ENCODE results near the gene MRPL47.
"Not testable (repeated sequence)": the region's sequence is repeated elsewhere in the genome, so short reads cannot be mapped to it uniquely, and the experiment has no call there.

The MRPL47 gene

DNA sequence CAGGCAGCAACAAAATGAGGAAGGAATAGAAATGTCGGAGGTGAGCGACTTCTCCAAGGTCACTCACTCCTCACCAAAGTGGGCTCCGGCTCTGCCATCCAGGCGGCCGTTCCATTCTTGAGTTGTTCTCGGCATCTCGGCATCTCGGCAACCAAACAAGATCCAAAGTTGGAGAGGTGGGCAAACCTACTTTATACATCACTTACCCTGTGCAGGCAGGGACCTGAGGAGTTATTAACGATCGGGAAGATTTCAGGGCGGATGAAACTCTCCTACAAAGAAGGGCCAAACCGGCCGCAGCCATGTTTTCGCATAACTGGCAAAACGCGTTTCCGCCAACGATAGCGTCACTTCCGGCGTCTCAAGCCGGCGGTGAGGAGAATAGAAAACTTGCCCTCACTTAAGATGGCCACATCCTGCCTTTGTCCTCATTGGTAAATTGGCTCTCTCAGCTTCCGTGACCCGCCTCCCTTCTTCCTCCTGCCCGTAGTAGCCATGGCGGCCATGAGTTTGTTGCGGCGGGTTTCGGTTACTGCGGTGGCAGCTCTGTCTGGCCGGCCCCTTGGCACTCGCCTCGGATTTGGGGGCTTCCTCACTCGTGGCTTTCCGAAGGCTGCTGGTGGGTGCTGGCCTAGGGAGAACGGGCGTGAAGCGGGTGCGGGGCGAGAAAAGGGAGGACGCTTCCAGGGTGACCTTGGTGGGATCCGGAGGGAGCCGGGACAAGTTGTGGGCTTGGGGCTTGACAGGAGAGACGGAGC lies at the start of gene MRPL47, which contains the start of gene NDUFB5:
Gene MRPL47, minus strand, starts transcription at position 318 of the 758 bp plus-strand sequence. Its CDS starts 14 bp downstream, at position 304.
Gene NDUFB5, plus strand, starts transcription at position 474 of the 758 bp plus-strand sequence. Its CDS starts 22 bp downstream, at position 496.
- peak; percentile 90 to 91 for DNase-seq (ENCODE audit: low read depth in 2 of 2)

DNA sequence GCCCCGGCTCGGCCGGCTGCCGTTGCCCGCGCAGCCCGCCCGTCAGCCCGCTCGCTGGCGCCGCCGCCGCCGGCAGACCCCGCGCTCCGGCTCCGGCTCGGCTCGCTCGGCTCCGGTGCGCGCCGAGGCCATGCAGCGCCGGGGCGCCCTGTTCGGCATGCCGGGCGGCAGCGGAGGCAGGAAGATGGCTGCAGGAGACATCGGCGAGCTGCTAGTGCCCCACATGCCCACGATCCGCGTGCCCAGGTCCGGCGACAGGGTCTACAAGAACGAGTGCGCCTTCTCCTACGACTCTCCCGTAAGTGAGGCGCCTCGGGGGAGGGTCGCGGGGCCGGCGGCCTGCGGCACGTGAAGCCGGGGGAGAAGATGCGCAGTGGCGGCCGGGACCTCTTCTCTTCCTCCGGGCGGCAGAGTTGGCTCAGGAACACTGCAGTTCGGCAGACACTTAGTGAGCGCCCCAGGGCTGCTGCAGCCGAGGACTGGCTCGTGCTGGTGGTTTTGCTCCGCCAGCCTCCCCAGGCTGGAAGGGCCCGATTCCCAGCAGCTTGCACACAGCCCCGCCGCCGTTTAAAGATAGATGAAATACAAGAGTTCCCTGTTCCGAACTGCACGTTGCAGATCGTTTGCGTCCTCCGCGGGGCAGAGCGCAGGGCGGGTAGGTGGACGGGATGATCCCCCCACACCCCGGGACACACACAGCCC lies 48.8 kb upstream of the MRPL47 start:
- peak; percentile 57 to 59 for DNase-seq (ENCODE audit: low read depth in 2 of 2)

DNA sequence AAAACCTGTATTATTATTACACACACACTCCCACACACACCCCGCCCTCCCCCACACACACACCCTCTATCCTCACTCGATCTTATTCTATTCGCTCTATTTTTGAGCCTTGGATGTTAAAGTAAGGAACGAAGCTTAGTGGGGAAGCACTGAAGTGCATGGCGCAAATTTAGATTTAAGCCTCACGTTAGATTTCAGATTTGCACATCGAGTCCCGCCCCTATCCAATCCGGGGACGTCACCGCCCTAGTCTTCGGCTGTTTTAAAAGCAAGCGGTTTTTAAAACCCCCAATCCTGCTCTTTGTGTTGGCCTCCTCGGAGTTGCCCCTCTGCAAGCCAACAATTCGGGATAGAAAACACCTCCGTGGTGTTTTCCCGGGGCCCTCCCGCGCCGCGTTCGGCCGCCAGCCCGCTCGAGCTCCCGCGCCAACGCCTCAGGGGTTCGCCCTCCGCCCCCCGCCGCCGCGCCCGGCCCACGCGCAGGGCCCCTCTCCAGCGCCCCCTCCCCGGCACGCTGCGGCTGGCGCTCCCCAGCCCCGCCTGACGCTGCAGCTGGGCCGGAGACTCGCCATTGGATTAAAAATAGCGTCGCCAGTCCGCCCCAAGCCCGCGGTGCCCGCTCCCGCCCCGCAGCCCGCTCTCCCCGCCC lies 48.1 kb upstream of the MRPL47 start, which contains the start of gene USP13:
Gene USP13, plus strand, starts transcription at position 594 of the 649 bp plus-strand sequence. CDS start 186 bp downstream, outside the sequence.
- peak; percentile 64 to 65 for DNase-seq (ENCODE audit: low read depth in 2 of 2)

DNA sequence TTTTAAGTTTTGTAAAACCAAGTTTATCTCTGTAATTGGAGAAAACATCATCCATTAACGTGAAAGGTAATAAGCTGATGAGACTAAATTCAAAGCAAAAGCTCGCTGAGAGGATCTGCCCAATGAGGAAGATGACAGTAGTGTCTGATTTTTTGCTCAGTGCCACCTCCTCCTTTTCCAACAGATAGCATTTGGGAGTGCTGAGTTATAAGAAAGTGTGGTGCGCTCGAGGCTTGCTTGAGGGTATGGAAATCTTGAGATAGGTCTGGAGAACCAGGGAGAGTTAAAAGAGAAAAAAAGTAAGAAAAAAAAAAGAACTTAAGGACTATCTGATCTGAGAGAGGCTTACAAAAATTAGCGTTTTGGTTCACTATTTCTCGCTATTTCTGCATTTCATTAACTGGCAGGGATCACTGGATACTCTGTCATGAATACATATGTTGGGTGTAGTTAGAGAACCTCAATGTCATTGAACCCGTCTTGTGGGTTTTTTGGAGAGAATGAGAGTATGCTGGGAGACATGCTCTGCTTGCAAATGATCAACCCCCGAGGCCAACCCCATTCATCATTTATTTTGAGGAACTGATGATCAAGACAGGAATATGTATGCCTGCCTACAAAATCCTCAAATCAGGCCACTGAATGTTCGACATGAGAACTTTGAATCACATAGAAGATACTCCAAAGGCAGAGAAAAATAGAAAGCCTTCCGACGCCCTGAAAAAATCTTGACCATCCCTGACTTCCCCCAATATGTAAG lies 47.4 kb upstream of the MRPL47 start:
- DNase-seq (ENCODE audit: low read depth in 2 of 2): no peak

DNA sequence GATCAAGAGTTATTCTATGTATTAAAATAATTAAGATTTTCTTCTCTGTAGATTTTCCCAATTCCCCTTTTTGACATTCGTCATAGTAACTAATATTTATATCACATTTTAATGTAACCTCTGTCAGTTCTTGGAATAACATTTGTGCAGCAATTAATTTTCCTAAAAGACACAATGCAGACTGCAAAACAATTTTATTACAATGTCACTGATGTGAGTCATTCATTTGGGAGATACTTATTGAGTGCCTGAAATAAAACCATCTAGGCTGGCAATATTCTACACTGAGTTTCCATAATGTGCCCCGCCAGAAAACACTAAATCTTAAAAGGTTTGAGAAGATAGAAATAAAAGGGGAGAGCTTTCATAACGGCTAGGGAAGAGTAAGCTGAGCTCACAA lies 41.7 kb upstream of the MRPL47 start:
- DNase-seq (ENCODE audit: low read depth in 2 of 2): no peak

DNA sequence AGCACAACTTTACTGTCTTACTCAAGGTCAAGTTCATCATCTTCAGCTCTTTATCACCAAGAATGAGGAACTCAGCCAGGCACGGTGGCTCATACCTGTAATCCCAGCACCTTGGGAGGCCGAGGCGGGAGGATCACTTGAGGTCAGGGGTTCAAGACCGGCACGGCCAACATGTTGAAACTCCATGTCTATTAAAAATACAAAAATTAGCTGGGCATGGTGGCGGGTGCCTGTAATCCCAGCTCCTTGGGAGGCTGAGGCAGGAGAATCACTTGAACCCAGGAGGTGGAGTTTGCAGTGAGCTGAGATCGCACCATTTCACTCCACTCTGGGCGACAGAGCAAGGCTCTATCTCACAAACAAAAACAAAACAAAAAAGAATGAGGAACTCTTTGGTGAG lies 39.4 kb upstream of the MRPL47 start:
- not testable (repeated sequence) for DNase-seq (ENCODE audit: low read depth in 2 of 2)

DNA sequence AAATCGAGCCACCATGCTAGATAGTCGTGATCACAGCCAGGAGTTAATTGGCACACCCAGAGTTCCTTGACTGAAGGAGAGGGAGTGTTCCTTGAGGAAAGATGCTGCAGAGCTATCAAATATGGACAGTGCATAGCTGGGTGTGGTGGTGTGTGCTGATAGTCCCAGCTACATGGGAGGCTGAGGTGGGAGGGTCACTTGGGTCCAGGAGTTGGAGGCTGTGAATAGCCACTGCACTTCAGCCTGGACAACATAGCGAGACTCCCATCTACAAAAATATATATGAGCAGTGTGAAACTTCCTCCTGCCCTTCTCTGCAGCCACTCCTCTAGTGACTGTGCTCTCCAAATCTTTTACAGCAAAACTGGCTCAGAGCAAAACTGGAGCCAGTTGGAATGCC lies 38.4 kb upstream of the MRPL47 start:
- DNase-seq (ENCODE audit: low read depth in 2 of 2): no peak

DNA sequence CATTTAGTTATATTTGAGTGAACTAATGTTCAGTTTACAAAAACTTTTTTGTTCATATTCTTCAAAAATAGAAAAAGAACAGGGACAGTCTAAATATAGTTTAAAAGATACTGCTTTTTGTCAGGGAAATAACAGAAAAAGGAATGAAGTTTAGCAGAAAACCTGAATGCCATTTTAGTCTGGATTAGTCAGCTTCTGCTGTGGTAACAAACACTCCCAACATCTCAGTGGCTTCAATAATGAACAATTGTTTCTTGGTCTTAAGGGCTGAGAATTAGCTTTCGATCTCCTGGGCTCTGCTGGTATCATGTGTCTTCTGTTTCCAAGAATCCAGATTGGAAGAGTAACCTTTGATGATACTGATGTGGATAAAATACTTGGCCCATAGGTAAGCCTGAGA lies 36.0 kb upstream of the MRPL47 start:
- no peak for DNase-seq (ENCODE audit: low read depth in 2 of 2)

DNA sequence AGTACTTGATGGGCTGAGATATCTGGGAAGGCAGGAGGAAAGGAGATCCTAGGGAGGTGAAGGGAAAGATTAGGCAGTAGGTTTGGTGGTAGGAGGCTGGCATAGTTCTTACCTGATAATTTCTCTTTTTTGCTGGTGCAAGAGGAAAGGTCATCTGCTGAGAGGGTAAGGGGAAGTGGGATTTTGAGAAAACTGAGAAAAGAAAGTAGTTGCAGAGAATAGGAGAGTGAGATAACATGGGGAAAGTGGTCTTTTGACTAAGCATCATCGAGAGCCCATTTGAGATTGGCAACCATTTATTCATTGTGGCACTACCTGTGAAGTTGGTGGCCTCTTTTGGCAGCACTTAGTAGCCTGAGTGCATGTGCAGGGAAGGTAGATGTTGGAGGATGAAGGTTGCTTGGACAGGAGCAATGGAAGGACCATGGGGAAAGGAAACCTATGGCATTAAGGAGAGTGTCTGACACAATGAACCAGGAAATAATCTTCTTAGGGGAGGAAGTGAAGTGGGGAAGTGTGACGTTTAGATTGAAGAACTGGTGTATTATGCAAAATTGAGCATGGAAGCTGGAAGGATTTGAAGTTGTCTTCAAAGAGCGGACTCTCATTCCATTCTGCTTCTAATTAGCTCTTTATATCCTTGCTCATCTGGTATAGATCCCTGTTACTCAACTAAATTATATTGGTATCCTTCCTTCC lies 26.5 kb upstream of the MRPL47 start:
- DNase-seq (ENCODE audit: low read depth in 2 of 2): no peak

DNA sequence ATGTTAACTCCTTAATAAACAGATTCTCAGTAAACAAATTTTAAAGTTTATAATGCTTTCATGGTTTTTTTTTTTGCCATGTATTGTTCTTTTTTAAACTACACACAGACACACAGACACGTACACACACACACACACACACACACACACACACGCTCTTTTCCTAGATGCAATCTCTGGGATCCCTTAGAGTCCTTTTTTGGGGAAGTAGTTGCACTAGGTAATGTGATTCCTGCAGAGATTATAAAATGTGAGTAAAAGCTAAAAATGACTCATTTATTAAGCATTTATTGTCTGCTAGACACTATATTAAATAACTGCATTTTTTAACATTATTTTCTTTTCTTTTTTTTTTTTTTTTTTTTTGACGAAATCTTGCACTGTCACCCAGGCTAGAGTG lies 20.0 kb upstream of the MRPL47 start:
- no peak for DNase-seq (ENCODE audit: low read depth in 2 of 2)

DNA sequence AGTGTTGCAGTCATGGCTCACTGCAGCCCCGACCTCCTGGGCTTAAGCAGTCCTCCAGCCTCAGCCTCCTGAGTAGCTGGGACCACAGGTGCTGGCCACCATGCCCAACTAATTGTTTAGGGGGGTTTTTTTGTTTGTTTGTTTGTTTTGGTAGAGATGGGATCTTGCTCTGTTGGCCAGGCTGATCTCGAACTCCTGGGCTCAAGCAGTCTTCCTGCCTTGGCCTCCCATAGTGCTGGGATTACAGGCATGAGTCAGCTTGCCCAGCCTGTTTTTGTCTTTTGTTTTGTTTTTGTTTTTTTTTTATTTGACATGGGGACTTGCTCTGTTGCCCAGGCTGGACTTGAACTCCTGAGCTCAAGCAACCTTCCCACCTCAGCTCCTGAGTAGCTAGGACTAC lies 17.6 kb upstream of the MRPL47 start:
- DNase-seq (ENCODE audit: low read depth in 2 of 2): no peak

DNA sequence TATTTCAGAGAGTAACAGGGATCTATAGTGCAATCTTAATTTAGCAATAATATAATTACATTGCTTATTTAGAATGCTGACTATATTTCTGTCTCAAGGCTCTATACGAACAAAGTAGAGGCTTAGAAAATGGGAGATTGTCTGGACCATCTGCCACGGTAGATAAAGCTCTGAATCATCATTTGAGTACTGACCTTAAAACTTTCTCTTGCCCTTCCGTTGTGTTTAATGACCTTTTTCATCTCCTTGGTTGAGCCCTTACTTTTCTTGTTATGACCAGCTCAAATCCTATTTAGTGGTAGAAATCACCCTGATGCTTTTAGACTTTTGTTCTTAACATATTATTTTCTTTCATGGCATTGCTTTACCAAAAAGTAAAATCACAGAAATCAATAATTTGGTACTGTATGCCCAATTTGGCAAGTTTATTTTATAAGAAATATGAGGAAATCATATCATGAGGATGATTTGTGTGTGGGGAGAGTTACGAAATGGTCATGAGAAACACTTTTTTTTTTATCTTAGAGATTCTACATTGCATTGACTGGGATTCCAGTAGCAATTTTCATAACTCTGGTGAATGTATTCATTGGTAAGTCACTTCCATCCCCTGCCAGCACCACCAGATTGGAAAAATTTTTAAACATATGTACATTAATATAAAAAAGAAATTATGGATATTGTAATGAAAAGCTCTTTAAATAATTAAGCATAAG lies 11.2 kb upstream of the MRPL47 start:
- no peak for DNase-seq (ENCODE audit: low read depth in 2 of 2)

DNA sequence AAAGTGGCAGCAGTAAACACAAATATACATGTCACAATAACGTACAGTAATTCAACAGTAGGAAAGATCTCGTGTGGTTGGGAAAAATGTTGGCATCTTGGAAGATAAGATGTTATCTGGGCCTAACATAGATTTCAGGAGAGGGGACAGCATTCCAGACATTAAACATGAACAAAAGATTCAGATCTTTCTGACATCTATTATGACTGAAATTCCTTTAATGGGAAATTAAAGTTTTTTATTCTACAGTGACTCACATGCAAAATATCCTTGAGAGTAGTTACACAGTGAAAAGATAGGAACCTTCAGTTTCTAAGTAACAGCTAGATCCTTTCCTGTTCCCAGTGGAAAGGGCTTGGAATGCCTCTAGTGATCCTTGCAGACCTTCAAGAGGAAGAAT lies 9.4 kb upstream of the MRPL47 start:
- DNase-seq (ENCODE audit: low read depth in 2 of 2): peak; percentile 33 to 40

DNA sequence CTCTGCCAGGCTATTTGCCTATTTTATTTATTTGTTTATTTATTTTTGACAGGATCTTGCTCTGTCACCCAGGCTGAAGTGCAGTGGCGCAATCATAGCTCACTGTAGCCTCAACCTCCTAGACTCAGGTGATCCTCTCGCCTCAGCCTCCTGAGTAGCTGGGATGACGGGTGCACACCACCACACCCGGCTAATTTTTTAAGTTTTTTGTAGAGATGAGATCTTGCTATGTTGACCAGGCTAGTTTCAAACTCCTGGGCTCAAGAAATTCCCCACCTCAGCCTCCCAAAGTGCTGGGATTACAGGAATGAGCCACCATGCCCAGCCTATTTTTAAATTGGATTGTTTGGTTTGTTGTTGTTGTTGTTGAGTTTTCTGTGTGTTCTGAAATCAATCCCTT lies 5.6 kb upstream of the MRPL47 start:
- DNase-seq (ENCODE audit: low read depth in 2 of 2): no peak

DNA sequence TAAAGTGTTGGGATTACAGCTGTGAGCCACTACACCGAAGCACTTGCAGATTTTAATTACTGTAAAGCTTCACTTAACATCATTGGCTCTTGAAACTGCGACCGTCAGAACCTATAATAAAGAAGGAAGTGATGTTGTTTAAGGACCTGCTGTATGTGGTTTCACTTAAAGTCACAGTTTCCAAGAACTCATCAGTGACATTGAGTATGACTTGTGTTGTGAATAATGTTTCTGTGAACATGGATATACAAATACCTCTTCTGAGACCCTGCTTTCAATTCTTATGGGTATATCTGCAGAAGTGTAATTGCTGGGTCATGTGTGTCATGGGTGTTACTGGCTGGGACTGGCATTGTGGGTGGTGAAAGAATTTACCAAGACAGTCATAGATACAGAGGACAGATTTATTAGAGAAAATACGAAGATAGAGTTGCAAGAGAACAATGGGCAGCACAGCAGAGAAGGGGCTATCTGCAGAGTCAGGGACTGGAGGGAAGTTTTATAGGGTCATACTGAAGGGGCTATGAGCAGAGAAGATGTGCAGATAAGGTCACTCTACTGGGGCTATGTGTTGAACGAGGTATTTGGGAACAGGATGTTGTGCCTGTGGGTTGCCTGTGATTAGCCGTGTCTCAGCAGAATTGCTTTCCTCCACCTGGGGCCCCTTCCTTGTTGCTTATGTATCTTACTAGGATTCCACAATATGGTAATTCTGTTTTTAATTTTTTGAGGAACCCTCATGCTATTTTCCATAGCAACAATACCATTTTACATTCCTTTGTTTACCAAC lies 4.7 kb upstream of the MRPL47 start:
- DNase-seq (ENCODE audit: low read depth in 2 of 2): no peak

DNA sequence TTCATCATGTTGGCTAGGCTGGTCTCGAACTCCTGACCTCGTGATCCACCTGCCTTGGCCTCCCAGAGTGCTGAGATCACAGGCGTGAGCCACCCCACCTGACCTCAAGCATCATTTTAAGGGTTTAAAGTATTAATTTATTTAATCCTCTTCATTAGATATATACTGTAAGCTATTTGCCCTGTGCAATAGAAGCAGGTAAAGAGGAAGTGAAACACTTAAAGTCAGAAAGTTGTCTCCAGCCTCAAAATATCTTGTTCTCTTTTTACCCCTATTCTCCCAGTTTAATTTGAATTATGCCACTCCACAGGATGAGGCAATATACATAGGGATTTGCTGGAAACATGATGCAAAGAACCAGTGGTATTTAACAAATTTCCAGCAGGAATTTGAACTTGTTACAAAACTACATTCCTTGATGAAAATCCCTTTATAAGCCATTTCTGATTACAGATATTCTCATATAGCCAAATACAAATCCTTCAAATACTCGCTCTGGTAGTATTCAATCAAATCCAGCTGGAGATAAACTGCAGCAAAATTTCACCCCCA lies 2.2 kb upstream of the MRPL47 start:
- no peak for DNase-seq (ENCODE audit: low read depth in 2 of 2)

DNA sequence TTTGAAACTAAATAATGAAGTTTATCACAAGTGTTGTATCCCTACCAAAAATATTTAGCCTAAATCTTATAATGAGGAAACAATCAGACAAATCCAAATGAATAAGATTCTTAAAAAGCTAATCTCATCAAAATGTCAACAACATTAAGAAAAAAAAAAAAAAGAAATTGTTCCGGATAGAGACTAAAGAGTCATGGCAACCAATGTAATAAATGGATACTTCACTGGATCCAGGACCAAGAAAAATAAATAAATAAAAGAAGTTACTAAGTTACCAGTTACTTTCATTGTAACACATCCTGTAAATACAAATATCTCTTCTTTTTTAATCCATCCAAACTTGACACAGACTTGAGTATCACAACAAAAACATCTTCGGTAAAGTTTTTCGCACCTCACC lies 607 bp downstream of the MRPL47 start:
- no peak for DNase-seq (ENCODE audit: low read depth in 2 of 2)

DNA sequence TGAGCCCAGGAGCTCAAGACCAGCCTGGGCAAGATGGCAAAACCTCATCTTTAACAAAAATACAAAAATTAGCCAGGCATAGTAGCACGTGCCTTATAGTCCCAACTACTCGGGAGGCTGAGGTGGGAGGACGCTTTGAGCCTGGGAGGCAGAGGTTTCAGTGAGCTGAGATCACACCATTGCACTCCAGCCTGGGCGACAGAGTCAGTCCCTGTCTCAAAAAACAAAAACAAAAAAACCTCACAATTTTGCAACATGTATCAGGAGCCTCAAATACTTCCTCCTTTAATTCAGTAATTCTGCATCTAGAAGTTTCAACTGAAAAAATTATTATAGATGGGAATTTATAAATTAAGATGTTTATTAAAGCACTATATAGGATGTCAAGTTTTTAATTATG lies 1.1 kb downstream of the MRPL47 start:
- no peak for DNase-seq (ENCODE audit: low read depth in 2 of 2)

DNA sequence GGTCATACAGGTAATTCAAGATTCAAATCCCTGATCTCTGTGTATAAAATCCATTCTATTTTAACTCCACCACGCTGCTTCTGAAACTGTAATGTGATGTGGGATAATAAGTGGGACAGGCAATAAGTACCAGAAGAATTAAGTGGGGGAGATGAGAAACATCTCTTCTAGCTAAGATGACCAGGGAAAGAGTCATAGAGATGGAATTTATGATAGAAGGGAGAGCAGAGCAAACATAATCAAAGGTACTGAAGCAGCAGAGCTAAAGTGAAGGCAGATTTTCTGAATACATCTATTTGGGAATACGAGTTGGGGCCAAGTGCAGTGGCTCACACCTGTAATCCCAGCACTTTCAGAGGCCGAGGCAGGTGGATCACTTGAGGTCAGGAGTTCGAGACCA lies 4.9 kb downstream of the MRPL47 start:
- DNase-seq (ENCODE audit: low read depth in 2 of 2): no peak

Data from fibroblast of skin of left quadriceps (primary cell).